Stimulated activated naive B cell treated with anti-CD40 and anti-IgM and Interleukin-4, amounts not matched to agents 10 μg/mL and 1 μg/mL and 100 μg/mL, for 72 hours (primary cell): ENCODE measurements around the gene TMEM163.

Experiments
- ATAC-seq, 2 donors: fragments of 150-1000 bp; cut with Tn5 transposase; replicated peaks; 2 replicates each; pipeline ENCODE4 v1.10.0; 2021; ENCODE audit warnings: moderate library complexity in 1 of 2
- DNase-seq: peaks from one replicate; pipeline ENCODE4 v3.0.0; 2021
- H3K27ac Mint-ChIP-seq: one replicate; pipeline ENCODE4 v1.8.0; 2022; ENCODE audit warnings: mild to moderate bottlenecking, mixed read lengths
- H3K27me3 Mint-ChIP-seq, 2 donors: one replicate each; pipeline ENCODE4 v1.8.0; 2022; ENCODE audit warnings: mixed read lengths in 2 of 2
- H3K36me3 Mint-ChIP-seq, 2 donors: one replicate each; pipeline ENCODE4 v1.8.0; 2022; ENCODE audit warnings: mixed read lengths in 2 of 2, mild to moderate bottlenecking in 1 of 2
- H3K4me1 Mint-ChIP-seq, 2 donors: one replicate each; pipeline ENCODE4 v1.8.0; 2022; ENCODE audit warnings: mixed read lengths in 2 of 2, mild to moderate bottlenecking in 1 of 2
- H3K4me3 Mint-ChIP-seq, 2 donors: one replicate each; pipeline ENCODE4 v1.8.0; 2022; ENCODE audit warnings: mild to moderate bottlenecking in 2 of 2, mixed read lengths in 2 of 2, moderate library complexity in 1 of 2
- H3K9me3 Mint-ChIP-seq, 2 donors: one replicate each; pipeline ENCODE4 v1.8.0; 2022; ENCODE audit warnings: mixed read lengths in 2 of 2, mild to moderate bottlenecking in 1 of 2

Gene TMEM163

DNA sequence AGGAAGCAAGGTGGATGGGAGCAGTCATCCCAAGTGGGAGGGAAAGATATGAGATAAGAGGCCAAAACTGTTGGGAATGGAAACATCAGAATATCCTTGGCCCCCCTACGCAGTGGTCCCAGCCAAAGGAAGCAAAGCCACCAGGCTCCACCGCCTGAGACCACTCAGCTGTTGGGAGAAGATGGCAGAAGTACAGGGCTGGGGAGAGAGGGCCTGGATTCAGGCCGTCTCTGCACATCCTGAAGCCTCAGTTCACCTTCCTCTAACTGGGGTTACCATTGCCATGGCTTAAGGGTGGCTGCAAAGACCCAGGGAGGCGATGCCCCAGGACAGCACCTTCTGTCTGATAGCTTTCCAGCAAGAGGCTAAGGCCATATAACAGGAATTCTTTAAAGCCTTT, 271.1 kb downstream of the TMEM163 start:
- ATAC-seq: no peak

DNA sequence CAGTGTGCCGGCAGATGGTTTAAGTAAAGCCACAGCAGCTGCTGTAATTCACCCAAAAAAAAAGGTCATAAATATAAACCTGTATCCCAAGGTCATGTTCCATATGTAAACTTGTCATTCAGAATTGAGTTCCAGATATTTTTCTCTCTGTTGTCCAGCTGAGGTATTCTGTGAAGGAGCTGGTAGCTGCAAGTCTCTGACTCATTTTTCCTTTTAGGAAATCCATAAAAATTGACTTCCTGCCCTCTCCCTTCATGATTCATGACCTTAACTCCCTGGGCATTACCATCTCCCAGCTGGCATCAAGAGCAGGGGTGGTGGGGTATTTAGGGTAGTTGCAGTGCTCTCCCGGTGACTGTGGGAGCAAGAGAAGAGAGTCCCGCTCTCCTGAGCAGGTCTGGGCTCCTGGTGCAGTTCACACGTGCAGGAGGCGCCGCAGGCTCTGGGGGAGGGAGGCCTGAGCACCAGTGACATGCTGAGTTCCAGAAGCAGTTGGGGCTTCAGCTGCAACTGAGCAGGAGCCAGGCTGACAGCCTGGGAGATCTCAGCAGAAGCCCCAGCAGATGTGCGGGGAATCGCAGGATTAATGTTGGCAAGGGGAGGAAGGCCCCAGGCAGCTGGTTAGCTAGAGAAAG, 272.3 kb downstream of the TMEM163 start:
- H3K9me3 Mint-ChIP-seq: no peaks in the 10 kb centered on the region
- DNase-seq (no peak), ATAC-seq (no peak)
- H3K36me3 Mint-ChIP-seq: peaks cover 9 to 45% of the 10 kb centered on the region in 2 donors
- no peaks in the 10 kb centered on the region for H3K27me3 Mint-ChIP-seq
- H3K27ac Mint-ChIP-seq: peak overlapping the region; percentile 39
- H3K4me1 Mint-ChIP-seq: peaks cover 5% of the 10 kb centered on the region in 2 donors
- no peak overlapping the region for H3K4me3 Mint-ChIP-seq

More for the DNA sequence above, 271.1 kb downstream of the TMEM163 start:
- H3K27ac Mint-ChIP-seq: peak overlapping the region; percentile 42
- no peaks in the 10 kb centered on the region for H3K9me3 Mint-ChIP-seq
- no peak overlapping the region for H3K4me3 Mint-ChIP-seq
- peaks cover 5% of the 10 kb centered on the region in 2 donors for H3K4me1 Mint-ChIP-seq
- H3K36me3 Mint-ChIP-seq: peaks cover 9 to 33% of the 10 kb centered on the region in 2 donors
- DNase-seq: no peak
- no peaks in the 10 kb centered on the region for H3K27me3 Mint-ChIP-seq

DNA sequence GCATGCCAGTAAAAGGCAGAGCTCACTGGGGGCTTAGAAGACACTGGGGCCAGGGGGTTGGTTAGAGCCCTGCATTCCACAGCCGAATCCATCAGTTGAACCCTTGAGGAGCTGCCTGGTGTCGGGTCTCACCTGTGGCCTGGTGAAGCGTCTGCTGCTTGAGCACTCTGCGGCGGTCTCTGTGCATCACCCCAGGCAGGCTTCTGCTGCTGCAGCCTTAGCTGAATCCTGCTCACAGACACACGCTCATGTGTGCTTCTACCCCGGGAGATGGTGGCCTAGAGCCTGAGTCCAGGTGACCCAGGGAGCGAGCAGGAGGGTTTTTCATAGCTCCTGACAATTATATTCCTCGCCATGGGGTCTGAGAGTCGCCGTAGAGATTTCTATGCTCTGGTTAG, 272.8 kb downstream of the TMEM163 start:
- ATAC-seq: no peak
- peaks cover 9 to 44% of the 10 kb centered on the region in 2 donors for H3K36me3 Mint-ChIP-seq

DNA sequence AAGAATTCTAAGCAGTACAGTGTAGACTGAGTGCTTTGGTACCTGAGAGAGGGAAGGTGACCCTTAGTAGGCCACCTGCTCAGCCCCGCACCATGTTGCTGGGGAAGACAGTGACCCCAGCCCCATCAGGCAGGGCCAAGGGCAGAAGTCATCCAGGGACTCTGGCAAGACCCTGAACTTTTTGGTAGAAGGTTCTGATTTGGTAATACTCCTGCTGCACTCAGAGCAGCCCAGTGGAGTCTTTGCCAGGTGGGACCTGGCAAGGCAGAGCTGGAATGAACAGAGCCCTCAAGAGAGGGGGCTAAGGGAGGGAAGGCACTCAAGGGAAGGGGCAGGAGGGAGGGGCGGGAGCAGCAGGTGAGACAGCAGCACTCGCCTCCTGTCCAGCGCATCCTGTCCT, 273.7 kb downstream of the TMEM163 start:
- Mint-ChIP-seq H3K36me3 (peaks cover 8 to 45% of the 10 kb centered on the region in 2 donors), H3K27ac (peak overlapping the region; percentile 25), H3K9me3 (no peaks in the 10 kb centered on the region), H3K4me1 (peaks cover 0 to 1% of the 10 kb centered on the region in 2 donors), H3K27me3 (no peaks in the 10 kb centered on the region), H3K4me3 (no peak overlapping the region)
- DNase-seq: no peak
- no peak for ATAC-seq

More for the DNA sequence above, 272.8 kb downstream of the TMEM163 start:
- no peak overlapping the region for H3K4me3 Mint-ChIP-seq
- no peaks in the 10 kb centered on the region for H3K27me3 Mint-ChIP-seq
- H3K27ac Mint-ChIP-seq: peak overlapping the region; percentile 14
- no peaks in the 10 kb centered on the region for H3K9me3 Mint-ChIP-seq
- no peak for DNase-seq
- H3K4me1 Mint-ChIP-seq: peaks cover under 1 to 3% of the 10 kb centered on the region in 2 donors

DNA sequence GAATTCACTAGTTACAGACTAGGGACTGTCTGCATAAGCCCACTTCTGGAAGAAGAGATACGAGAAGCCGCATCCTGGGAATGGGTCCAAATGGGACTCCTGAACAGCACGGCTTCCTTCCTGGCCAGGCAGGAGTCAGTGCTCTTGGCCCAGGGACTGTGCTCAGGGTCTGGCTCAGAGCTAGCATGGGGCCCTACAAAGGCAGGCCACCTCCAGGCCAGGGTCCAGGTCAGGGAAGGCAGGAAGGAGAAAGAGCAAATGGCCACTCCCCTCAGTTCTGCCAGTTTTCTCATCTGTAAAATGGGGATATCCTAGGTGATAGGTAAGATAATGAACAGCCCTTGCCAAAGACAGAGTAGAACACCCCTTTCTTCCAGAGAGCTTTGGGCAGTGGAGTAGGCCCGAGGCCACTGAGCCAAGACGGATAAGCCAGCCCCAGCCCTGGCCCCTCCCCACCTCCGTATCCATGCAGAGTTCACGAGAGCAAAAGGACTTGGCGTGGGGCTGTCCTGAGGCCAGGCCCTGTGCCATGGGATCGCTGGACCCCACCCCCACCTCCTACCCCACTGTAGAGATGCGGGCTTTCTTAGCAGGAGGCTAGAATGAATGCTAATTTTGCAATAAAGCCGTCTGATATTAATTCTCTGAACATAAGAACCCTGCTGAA, 274.9 kb downstream of the TMEM163 start:
- H3K4me1 Mint-ChIP-seq: no peaks in the 10 kb centered on the region
- H3K4me3 Mint-ChIP-seq: no peak overlapping the region
- peaks cover 6 to 45% of the 10 kb centered on the region in 2 donors for H3K36me3 Mint-ChIP-seq
- H3K27ac Mint-ChIP-seq: no peak overlapping the region
- no peaks in the 10 kb centered on the region for H3K27me3 Mint-ChIP-seq
- no peak for ATAC-seq
- H3K9me3 Mint-ChIP-seq: no peaks in the 10 kb centered on the region
- DNase-seq: no peak

DNA sequence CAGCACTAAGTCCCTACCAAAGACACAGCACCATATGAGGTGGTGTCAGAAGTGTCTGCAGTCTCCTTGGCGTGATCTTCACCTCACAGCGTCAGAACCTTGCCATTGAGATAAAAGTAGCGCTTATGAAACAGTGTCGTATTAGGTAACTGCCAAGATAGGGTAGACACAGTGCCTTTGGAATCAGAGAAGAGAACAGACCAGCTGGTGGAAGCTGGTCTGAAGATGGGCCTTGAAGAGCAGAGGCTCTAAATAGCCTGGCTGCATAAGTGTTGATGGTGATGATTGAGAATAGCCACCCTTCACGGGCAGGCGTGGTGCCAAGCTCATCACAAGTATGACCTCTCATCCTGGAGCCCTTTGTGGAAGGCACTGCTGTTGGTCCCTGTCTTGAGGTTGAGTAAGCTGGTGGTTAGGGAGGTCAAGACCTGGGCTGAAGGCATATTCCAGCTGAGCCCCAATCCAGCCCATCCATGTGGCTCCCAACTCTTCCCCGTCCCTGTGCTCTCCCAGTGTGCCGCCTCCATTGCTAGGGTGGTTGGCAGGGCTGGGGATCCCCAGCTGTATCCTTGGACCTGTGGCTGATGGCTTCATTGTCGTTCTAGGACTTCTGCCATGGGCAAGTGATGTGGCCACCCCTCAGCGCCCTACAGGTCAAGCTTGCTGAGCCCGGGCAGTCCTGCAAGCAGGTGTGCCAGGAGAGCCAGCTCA, 277.5 kb downstream of the TMEM163 start:
- no peak for DNase-seq
- ATAC-seq: no peak
- no peak overlapping the region for H3K4me3 Mint-ChIP-seq
- H3K9me3 Mint-ChIP-seq: no peaks in the 10 kb centered on the region
- no peaks in the 10 kb centered on the region for H3K27me3 Mint-ChIP-seq
- peak overlapping the region; percentile 27 for H3K27ac Mint-ChIP-seq
- H3K4me1 Mint-ChIP-seq: peaks cover 0 to 2% of the 10 kb centered on the region in 2 donors
- H3K36me3 Mint-ChIP-seq: peaks cover 11 to 35% of the 10 kb centered on the region in 2 donors

DNA sequence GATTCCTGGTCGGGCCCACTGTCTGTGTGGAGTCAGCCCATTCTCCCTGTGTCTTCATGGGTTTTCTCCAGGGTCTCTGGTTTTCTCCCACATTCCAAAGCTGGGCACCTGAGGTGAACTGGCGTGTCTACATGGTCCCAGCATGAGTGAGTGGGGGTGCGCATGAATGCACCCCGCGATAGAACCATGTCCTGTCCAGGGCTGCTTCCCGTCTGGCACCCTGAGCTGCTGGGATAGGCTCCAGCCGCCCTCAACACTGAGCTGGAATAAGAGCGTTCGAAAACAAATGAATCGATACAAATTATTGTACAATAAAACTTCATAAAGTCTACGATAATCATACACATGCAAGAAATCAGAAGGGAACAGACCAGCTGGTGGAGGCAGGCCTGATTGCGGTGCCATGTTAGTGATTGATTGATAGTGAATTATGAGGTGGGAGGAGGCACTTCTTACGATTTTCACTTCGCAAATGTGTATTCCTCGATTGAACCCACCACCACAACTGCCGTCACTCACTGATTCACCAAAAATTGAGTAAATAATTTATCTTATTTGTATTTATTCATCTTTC, 278.4 kb downstream of the TMEM163 start:
- H3K27ac Mint-ChIP-seq: peak overlapping the region; percentile 65
- DNase-seq: no peak
- H3K27me3 Mint-ChIP-seq: no peaks in the 10 kb centered on the region
- H3K36me3 Mint-ChIP-seq: peaks cover 11 to 36% of the 10 kb centered on the region in 2 donors
- H3K9me3 Mint-ChIP-seq: no peaks in the 10 kb centered on the region
- H3K4me1 Mint-ChIP-seq: peaks cover under 1 to 3% of the 10 kb centered on the region in 2 donors
- no peak for ATAC-seq
- no peak overlapping the region for H3K4me3 Mint-ChIP-seq

DNA sequence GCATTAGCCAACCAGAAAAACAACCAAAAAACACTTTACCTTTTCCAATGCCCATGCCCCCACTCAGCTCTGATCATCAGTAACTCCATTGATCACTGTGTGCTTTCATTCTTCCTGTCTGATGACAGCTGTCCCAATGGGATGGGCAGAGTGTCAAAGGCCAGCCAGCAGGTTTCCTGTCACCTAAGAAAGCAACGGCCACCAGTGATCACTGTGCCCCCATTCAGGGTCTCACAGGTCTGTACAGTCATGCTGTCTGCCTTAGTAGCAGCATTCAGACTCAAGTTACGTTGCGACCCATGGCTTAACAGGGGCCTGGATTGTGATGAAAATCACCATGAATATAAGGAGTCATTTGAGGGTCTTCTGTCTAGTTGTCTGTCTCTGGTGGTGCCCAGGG, 280.4 kb downstream of the TMEM163 start:
- Mint-ChIP-seq H3K27me3 (no peaks in the 10 kb centered on the region), H3K4me3 (no peak overlapping the region), H3K4me1 (peaks cover 10 to 11% of the 10 kb centered on the region in 2 donors), H3K9me3 (no peaks in the 10 kb centered on the region), H3K36me3 (peaks cover 23 to 56% of the 10 kb centered on the region in 2 donors), H3K27ac (peak overlapping the region; percentile 66)
- DNase-seq: no peak
- ATAC-seq: no peak

DNA sequence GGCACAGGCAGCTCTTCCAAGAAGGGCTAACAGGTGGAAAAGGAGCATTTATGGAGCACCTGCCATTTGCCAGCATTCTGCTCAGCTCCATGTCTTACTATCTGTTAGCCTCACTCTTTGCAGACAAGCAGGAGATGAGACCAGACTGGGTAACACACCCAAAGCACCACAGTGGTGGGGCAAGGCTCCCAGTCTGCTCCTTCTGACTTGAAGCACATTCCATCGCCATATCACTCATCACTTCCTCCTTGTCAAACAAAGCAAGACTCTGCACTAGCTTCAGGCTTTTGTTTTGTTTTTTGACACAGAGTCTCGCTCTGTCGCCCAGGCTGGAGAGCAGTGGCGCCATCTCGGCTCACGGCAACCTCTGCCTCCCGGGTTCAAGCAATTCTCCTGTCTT, 282.1 kb downstream of the TMEM163 start:
- ATAC-seq: no peak
- no peaks in the 10 kb centered on the region for H3K9me3 Mint-ChIP-seq
- no peaks in the 10 kb centered on the region for H3K27me3 Mint-ChIP-seq
- H3K4me3 Mint-ChIP-seq: no peak overlapping the region
- H3K4me1 Mint-ChIP-seq: peaks cover 10 to 11% of the 10 kb centered on the region in 2 donors
- H3K36me3 Mint-ChIP-seq: peaks cover 20 to 49% of the 10 kb centered on the region in 2 donors
- no peak overlapping the region for H3K27ac Mint-ChIP-seq
- DNase-seq: no peak

DNA sequence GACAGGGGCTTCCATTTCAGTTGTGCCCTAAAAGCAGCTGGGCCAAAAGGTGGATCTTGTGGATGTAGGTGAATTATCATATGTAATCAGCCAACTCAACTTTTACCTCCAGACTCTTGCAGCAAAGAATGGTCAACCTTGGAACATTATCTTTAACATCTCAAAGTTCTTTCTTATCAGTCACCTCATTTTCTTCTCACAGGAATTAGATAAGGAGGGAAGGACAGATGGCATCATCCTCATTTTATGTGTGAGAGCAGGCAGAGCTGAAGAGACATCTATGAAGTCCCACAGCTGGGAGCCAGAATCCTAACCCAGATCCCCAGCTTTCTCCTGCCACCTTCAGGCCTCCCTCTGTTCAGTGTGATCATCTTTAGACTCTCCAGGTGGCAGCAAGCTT, 282.9 kb downstream of the TMEM163 start:
- H3K27ac Mint-ChIP-seq: peak overlapping the region; percentile 5
- no peaks in the 10 kb centered on the region for H3K9me3 Mint-ChIP-seq
- H3K4me1 Mint-ChIP-seq: peaks cover 10 to 11% of the 10 kb centered on the region in 2 donors
- H3K27me3 Mint-ChIP-seq: no peaks in the 10 kb centered on the region
- no peak overlapping the region for H3K4me3 Mint-ChIP-seq
- no peak for ATAC-seq
- H3K36me3 Mint-ChIP-seq: peaks cover 23 to 50% of the 10 kb centered on the region in 2 donors
- no peak for DNase-seq

DNA sequence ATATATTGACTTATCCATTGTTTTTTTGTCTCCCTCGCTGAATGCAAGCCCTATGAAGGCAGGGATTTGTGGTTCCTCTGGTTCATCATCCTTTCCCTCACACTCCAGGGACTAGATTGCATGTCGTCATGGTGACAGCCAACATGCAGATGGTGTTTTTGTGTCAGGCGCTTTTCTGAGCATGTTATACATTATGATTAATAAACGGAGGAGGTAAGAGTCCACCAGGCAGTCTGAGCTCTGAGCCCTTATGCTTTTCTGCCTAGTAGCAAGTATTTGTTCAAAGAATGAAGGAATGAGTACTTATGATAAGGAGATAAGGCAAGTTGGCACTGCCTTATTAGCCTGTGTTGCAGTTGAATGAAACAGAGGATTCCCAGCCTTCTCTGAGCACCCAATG, 283.3 kb downstream of the TMEM163 start:
- peak overlapping the region; percentile 11 for H3K27ac Mint-ChIP-seq
- no peak for DNase-seq
- no peaks in the 10 kb centered on the region for H3K27me3 Mint-ChIP-seq
- peaks cover 10 to 11% of the 10 kb centered on the region in 2 donors for H3K4me1 Mint-ChIP-seq
- H3K9me3 Mint-ChIP-seq: no peaks in the 10 kb centered on the region
- H3K36me3 Mint-ChIP-seq: peaks cover 27 to 53% of the 10 kb centered on the region in 2 donors
- no peak for ATAC-seq
- no peak overlapping the region for H3K4me3 Mint-ChIP-seq

DNA sequence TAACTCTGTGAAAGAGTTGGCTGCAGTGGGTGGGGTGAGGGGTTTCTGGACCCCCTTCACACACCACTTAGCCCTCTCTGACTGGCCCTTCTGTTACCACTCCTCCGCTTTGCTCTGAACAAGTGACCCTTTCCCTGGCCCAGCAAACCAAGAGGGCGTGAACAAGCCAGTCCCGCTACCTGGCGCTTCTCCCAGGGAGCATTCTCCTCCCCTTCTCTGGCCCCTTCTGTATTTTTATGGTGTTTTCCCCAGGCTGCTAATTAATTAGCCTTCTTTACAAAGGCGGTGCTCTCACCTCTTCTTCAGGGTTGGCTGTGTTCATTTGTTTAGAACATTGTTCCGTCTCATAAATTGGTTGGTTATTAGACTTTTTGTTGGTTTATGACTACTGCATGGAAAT, 284.8 kb downstream of the TMEM163 start:
- peaks cover 27 to 47% of the 10 kb centered on the region in 2 donors for H3K36me3 Mint-ChIP-seq
- ATAC-seq: no peak
- peaks cover 10 to 11% of the 10 kb centered on the region in 2 donors for H3K4me1 Mint-ChIP-seq
- no peaks in the 10 kb centered on the region for H3K9me3 Mint-ChIP-seq
- no peaks in the 10 kb centered on the region for H3K27me3 Mint-ChIP-seq
- no peak for DNase-seq
- no peak overlapping the region for H3K27ac Mint-ChIP-seq
- H3K4me3 Mint-ChIP-seq: no peak overlapping the region

DNA sequence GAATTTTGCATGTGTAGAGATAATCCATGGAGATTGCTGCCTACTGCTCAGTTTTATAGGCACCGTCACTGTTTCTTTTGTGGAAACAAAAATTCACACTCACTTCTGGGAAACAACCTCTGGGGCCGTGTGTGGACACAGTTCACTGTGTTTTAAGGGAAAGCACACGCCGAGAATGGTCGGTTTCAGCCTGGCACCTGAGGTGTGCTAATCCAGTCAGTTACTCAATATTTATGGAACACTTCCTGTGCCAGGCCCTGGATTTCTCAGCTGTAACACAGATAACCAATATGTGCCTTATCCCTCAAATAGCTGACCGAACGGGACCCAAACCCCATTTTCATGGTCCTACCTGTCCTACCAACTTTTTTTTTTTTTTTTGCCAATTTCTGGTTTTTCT, 285.3 kb downstream of the TMEM163 start:
- DNase-seq: no peak
- ATAC-seq: no peak
- H3K36me3 Mint-ChIP-seq: peaks cover 23 to 47% of the 10 kb centered on the region in 2 donors

DNA sequence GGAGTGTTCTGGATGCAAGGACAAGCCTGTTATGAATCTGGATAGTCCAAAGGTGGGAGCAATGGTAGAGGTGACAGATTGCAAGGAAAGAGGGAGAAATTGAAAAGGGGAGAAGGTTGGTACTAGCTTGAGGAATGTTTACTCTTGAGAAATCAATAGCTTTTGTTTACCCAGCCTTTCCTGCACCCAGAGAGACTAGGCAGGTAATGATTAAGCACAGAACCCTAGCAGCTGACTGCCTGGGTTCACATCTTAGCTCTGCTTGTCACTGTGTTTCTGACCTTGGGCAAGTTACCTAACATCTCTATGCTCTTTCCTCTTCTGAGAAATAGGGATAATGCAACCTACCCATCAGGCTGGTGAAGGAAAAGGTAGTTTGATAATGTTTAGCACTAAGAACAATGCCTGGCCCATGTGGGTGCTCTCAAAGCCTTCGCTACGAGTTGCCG, 286.3 kb downstream of the TMEM163 start:
- no peak overlapping the region for H3K4me3 Mint-ChIP-seq
- DNase-seq: no peak
- H3K27me3 Mint-ChIP-seq: no peaks in the 10 kb centered on the region
- peaks cover 10 to 11% of the 10 kb centered on the region in 2 donors for H3K4me1 Mint-ChIP-seq
- no peak overlapping the region for H3K27ac Mint-ChIP-seq
- no peaks in the 10 kb centered on the region for H3K9me3 Mint-ChIP-seq
- peaks cover 25 to 53% of the 10 kb centered on the region in 2 donors for H3K36me3 Mint-ChIP-seq
- ATAC-seq: no peak

More for the DNA sequence above, 285.3 kb downstream of the TMEM163 start:
- Mint-ChIP-seq H3K27me3 (no peaks in the 10 kb centered on the region), H3K27ac (no peak overlapping the region), H3K9me3 (no peaks in the 10 kb centered on the region), H3K4me1 (peaks cover 10 to 11% of the 10 kb centered on the region in 2 donors), H3K4me3 (no peak overlapping the region)
